GM18519 (cell line): Measurements from ENCODE around the gene TEX35.

Source experiments
- ATAC-seq: cut with Tn5 transposase; IDR thresholded peaks from one replicate; pipeline ENCODE4 v1.9.1; 2021; ENCODE audit warnings: mild to moderate bottlenecking, moderate library complexity; ENCODE audit not compliant: unreplicated experiment, low FRiP score

TEX35 gene

DNA sequence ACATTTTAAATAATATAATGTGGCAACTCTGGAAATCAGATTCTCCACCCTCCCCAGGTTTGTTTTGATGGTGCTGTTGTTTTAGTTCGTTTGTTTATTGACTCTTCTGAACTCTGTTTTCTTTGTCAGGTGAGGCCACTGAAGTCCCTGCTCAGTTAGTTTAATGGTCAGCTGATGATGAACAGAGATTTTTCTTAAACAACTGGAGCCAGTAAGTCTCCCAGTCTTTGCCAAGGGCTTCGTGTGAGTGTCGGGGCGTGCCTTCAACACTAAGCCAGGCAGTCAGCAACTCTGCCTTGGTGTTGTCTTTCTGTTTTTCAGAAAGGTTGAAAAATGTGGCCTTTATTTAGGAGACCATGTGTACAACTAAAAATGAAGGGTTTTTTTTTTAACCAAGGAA lies 58.9 kb downstream of the TEX35 start:
- ATAC-seq, result no peak
